Activated T-cell treated with anti-CD3 and anti-CD28 coated beads, Interleukin-2, amount 50 U/mL, for 72 hours (primary cell): ENCODE results near the gene LAMA5. TPM values are rescaled to one million over a fixed set of nuclear protein-coding genes. Genes with fewer than 3 reads are reported as not detected.

Experiments used
- ATAC-seq, 2 donors: fragments of 150-1000 bp; cut with Tn5 transposase; replicated peaks in 1 of 2; 2 replicates each; pipeline ENCODE4 v1.10.0; 2021; ENCODE audit warnings: moderate library complexity in 2 of 2, mild to moderate bottlenecking in 1 of 2
- DNase-seq, 2 donors: peaks; one replicate each; pipeline ENCODE4 v3.0.0; 2021 to 2022; ENCODE audit warnings: mixed read lengths in 1 of 2
- H3K27ac Mint-ChIP-seq: one replicate; pipeline ENCODE4 v1.8.0; 2022; ENCODE audit warnings: mild to moderate bottlenecking, moderate library complexity, mixed read lengths
- H3K27me3 Mint-ChIP-seq: one replicate; pipeline ENCODE4 v1.8.0; 2022; ENCODE audit warnings: low read depth, mixed read lengths
- H3K36me3 Mint-ChIP-seq, 2 donors: one replicate each; pipeline ENCODE4 v1.8.0; 2022; ENCODE audit warnings: mixed read lengths in 2 of 2, mild to moderate bottlenecking in 1 of 2; ENCODE audit not compliant: insufficient read depth in 2 of 2
- H3K4me1 Mint-ChIP-seq: one replicate; pipeline ENCODE4 v1.8.0; 2022; ENCODE audit warnings: low read depth, mixed read lengths
- H3K4me3 Mint-ChIP-seq, 2 donors: one replicate each; pipeline ENCODE4 v1.8.0; 2022; ENCODE audit warnings: mild to moderate bottlenecking in 2 of 2, mixed read lengths in 2 of 2, moderate library complexity in 2 of 2
- H3K9me3 Mint-ChIP-seq, 2 donors: one replicate each; pipeline ENCODE4 v1.8.0; 2022; ENCODE audit warnings: mixed read lengths in 2 of 2
- total RNA-seq, 2 donors: library from RNA; stranded (reverse); gene quantifications; one replicate each; pipeline ENCODE4 v1.2.3, GENCODE V29; 2022

The LAMA5 gene
- total RNA-seq, 2 donors from 2014 or later: 0.86 to 0.99 TPM

GRCh38 chr20:62287759-62288534, 79.2 kb downstream of the LAMA5 start:
- peaks cover 2% of the 10 kb centered on the region in 2 donors for H3K36me3 Mint-ChIP-seq
- no peak overlapping the region for H3K4me3 Mint-ChIP-seq
- no peak overlapping the region for H3K27ac Mint-ChIP-seq
- H3K4me1 Mint-ChIP-seq: no peaks in the 10 kb centered on the region
- ATAC-seq: no peak
- DNase-seq: no peak
- no peaks in the 10 kb centered on the region for H3K9me3 Mint-ChIP-seq
- no peaks in the 10 kb centered on the region for H3K27me3 Mint-ChIP-seq

- H3K9me3 Mint-ChIP-seq: no peaks in the 10 kb centered on the region
- H3K4me3 Mint-ChIP-seq: no peak overlapping the region
- DNase-seq: no peak
- no peaks in the 10 kb centered on the region for H3K27me3 Mint-ChIP-seq
- peaks cover 2% of the 10 kb centered on the region in 2 donors for H3K36me3 Mint-ChIP-seq
- no peak for ATAC-seq
- H3K4me1 Mint-ChIP-seq: no peaks in the 10 kb centered on the region
- H3K27ac Mint-ChIP-seq: no peak overlapping the region
Measured at GRCh38 chr20:62287129-62287528, 80.0 kb downstream of the LAMA5 start.

- H3K9me3 Mint-ChIP-seq: no peaks in the 10 kb centered on the region
- H3K4me3 Mint-ChIP-seq: no peak overlapping the region
- H3K4me1 Mint-ChIP-seq: no peaks in the 10 kb centered on the region
- no peak overlapping the region for H3K27ac Mint-ChIP-seq
- H3K36me3 Mint-ChIP-seq: peaks cover 2 to 7% of the 10 kb centered on the region in 2 donors
- ATAC-seq (no peak), DNase-seq (no peak)
- no peaks in the 10 kb centered on the region for H3K27me3 Mint-ChIP-seq
Measured at GRCh38 chr20:62286493-62287064, 80.5 kb downstream of the LAMA5 start.

- DNase-seq (no peak), ATAC-seq (no peak)
- H3K27ac Mint-ChIP-seq: no peak overlapping the region
- H3K36me3 Mint-ChIP-seq: peaks cover 2 to 8% of the 10 kb centered on the region in 2 donors
- H3K4me1 Mint-ChIP-seq: no peaks in the 10 kb centered on the region
- no peaks in the 10 kb centered on the region for H3K9me3 Mint-ChIP-seq
- no peaks in the 10 kb centered on the region for H3K27me3 Mint-ChIP-seq
- H3K4me3 Mint-ChIP-seq: no peak overlapping the region
Measured at GRCh38 chr20:62285722-62286121, 81.4 kb downstream of the LAMA5 start.

GRCh38 chr20:62285151-62285550, 82.0 kb downstream of the LAMA5 start:
- H3K27ac Mint-ChIP-seq: no peak overlapping the region
- no peaks in the 10 kb centered on the region for H3K4me1 Mint-ChIP-seq
- no peaks in the 10 kb centered on the region for H3K9me3 Mint-ChIP-seq
- ATAC-seq (no peak), DNase-seq (no peak)
- H3K36me3 Mint-ChIP-seq: peaks cover 2 to 8% of the 10 kb centered on the region in 2 donors
- H3K27me3 Mint-ChIP-seq: no peaks in the 10 kb centered on the region
- H3K4me3 Mint-ChIP-seq: no peak overlapping the region

GRCh38 chr20:62284448-62284847, 82.7 kb downstream of the LAMA5 start:
- Mint-ChIP-seq H3K36me3 (peaks cover 2 to 8% of the 10 kb centered on the region in 2 donors), H3K9me3 (no peaks in the 10 kb centered on the region), H3K4me3 (no peak overlapping the region), H3K27me3 (no peaks in the 10 kb centered on the region), H3K4me1 (no peaks in the 10 kb centered on the region), H3K27ac (no peak overlapping the region)
- DNase-seq (no peak), ATAC-seq (no peak)

GRCh38 chr20:62282877-62283503, 84.1 kb downstream of the LAMA5 start:
- Mint-ChIP-seq H3K36me3 (peaks cover 0 to 8% of the 10 kb centered on the region in 2 donors), H3K9me3 (no peaks in the 10 kb centered on the region), H3K4me1 (no peaks in the 10 kb centered on the region), H3K27ac (no peak overlapping the region), H3K27me3 (no peaks in the 10 kb centered on the region), H3K4me3 (no peak overlapping the region)
- no peak for ATAC-seq
- DNase-seq: no peak

- H3K4me1 Mint-ChIP-seq: no peaks in the 10 kb centered on the region
- no peak overlapping the region for H3K4me3 Mint-ChIP-seq
- no peak overlapping the region for H3K27ac Mint-ChIP-seq
- H3K9me3 Mint-ChIP-seq: no peaks in the 10 kb centered on the region
- DNase-seq (no peak), ATAC-seq (no peak)
- H3K27me3 Mint-ChIP-seq: no peaks in the 10 kb centered on the region
- H3K36me3 Mint-ChIP-seq: peaks cover 0 to 8% of the 10 kb centered on the region in 2 donors
Measured at GRCh38 chr20:62282103-62282502, 85.0 kb downstream of the LAMA5 start.

GRCh38 chr20:62281161-62281933, 85.8 kb downstream of the LAMA5 start:
- Mint-ChIP-seq H3K4me1 (no peaks in the 10 kb centered on the region), H3K27ac (no peak overlapping the region), H3K36me3 (peaks cover 0 to 6% of the 10 kb centered on the region in 2 donors), H3K27me3 (no peaks in the 10 kb centered on the region), H3K4me3 (no peak overlapping the region), H3K9me3 (no peaks in the 10 kb centered on the region)
- DNase-seq (no peak), ATAC-seq (no peak)

GRCh38 chr20:62280303-62280702, 86.8 kb downstream of the LAMA5 start:
- Mint-ChIP-seq H3K27ac (no peak overlapping the region), H3K9me3 (no peaks in the 10 kb centered on the region), H3K4me1 (no peaks in the 10 kb centered on the region), H3K4me3 (no peak overlapping the region), H3K36me3 (peaks cover 0 to 6% of the 10 kb centered on the region in 2 donors), H3K27me3 (no peaks in the 10 kb centered on the region)
- no peak for ATAC-seq
- DNase-seq: no peak

- Mint-ChIP-seq H3K27me3 (no peaks in the 10 kb centered on the region), H3K27ac (no peak overlapping the region), H3K9me3 (no peaks in the 10 kb centered on the region), H3K4me1 (no peaks in the 10 kb centered on the region), H3K36me3 (peaks cover 0 to 8% of the 10 kb centered on the region in 2 donors), H3K4me3 (no peak overlapping the region)
- ATAC-seq (no peak), DNase-seq (no peak)
Measured at GRCh38 chr20:62277253-62277652, 89.9 kb downstream of the LAMA5 start.

- ATAC-seq (no peak), DNase-seq (no peak)
- Mint-ChIP-seq H3K4me3 (no peak overlapping the region), H3K36me3 (peaks cover 0 to 3% of the 10 kb centered on the region in 2 donors), H3K9me3 (no peaks in the 10 kb centered on the region), H3K27ac (no peak overlapping the region), H3K27me3 (no peaks in the 10 kb centered on the region), H3K4me1 (no peaks in the 10 kb centered on the region)
Measured at GRCh38 chr20:62276439-62276838, 90.7 kb downstream of the LAMA5 start.

GRCh38 chr20:62275219-62275618, 91.9 kb downstream of the LAMA5 start:
- Mint-ChIP-seq H3K4me1 (no peaks in the 10 kb centered on the region), H3K27ac (no peak overlapping the region), H3K36me3 (peaks cover 0 to 3% of the 10 kb centered on the region in 2 donors), H3K27me3 (no peaks in the 10 kb centered on the region), H3K9me3 (no peaks in the 10 kb centered on the region), H3K4me3 (no peak overlapping the region)
- no peak for ATAC-seq
- no peak for DNase-seq
